ENCODE results near the gene SLK. TPM values are rescaled to one million over a fixed set of nuclear protein-coding genes. Genes with fewer than 3 reads are reported as not detected.

SLK gene
- total and polyA plus RNA-seq, 2 of the 13 experiments (the other 11 are each of a cell fraction or from before 2014, with no cell fraction given) = 3.4 to 22.8 TPM

GRCh38 chr10:103918053-103918846, 48.7 kb upstream of the SLK start, which contains the start of gene STN1 (continued):
- no peak for TF ChIP-seq ZNF691 (CRISPR knock-in tag; IDR thresholded peaks at IDR 0.05; ENCODE audit: borderline replicate concordance, low read depth)
- TF ChIP-seq IRF9 (CRISPR knock-in tag; IDR thresholded peaks at IDR 0.05; ENCODE audit: borderline replicate concordance) = no peak
- no peak for TF ChIP-seq SMAD1 (CRISPR knock-in tag; IDR thresholded peaks at IDR 0.05; ENCODE audit: borderline replicate concordance, low read depth)
- TF ChIP-seq TAF15 (IDR thresholded peaks at IDR 0.05; ENCODE audit: low read depth, low read length, poor library complexity, severe bottlenecking) = no peak
- peak; percentile 72 for TF ChIP-seq KDM6A (CRISPR knock-in tag; IDR thresholded peaks at IDR 0.05; ENCODE audit: low read depth)
- peak; percentile 21; the same call in 1 of the 2 replicates for TF ChIP-seq ZNF7 (CRISPR knock-in tag; IDR thresholded peaks at IDR 0.05)
- TF ChIP-seq ZNF232 (CRISPR knock-in tag; IDR thresholded peaks at IDR 0.05; ENCODE audit: borderline replicate concordance) = no peak
- peak; percentile 80 for TF ChIP-seq ARID3A (IDR thresholded peaks at IDR 0.05; ENCODE audit: low read depth, low read length)
- TF ChIP-seq STAG1 (CRISPR knock-in tag; IDR thresholded peaks at IDR 0.05) = no peak
- TF ChIP-seq MTA3 (CRISPR knock-in tag; IDR thresholded peaks at IDR 0.05) = no peak
- TF ChIP-seq HHEX (CRISPR knock-in tag; IDR thresholded peaks at IDR 0.05) = no peak
- TF ChIP-seq IRX3 (CRISPR knock-in tag; IDR thresholded peaks at IDR 0.05; ENCODE audit: borderline replicate concordance, low read depth) = peak; percentile 45; the same call in 1 of the 2 replicates
- no peak for TF ChIP-seq NBN (conservative IDR thresholded peaks at IDR 0.05)
- TF ChIP-seq ZNF652 (CRISPR knock-in tag; IDR thresholded peaks at IDR 0.05; ENCODE audit: borderline replicate concordance, low read depth) = no peak
- TF ChIP-seq RXRB (CRISPR knock-in tag; IDR thresholded peaks at IDR 0.05; ENCODE audit: borderline replicate concordance) = peak; percentile 73
- no peak; the same call in 1 of the 2 replicates for TF ChIP-seq ZBTB33 (CRISPR knock-in tag; IDR thresholded peaks at IDR 0.05)
- no peak for TF ChIP-seq FOXM1 (CRISPR knock-in tag; IDR thresholded peaks at IDR 0.05)
- TF ChIP-seq ATF7-NPFF (CRISPR knock-in tag; IDR thresholded peaks at IDR 0.05; ENCODE audit: low read depth) = 0 out of 2 replicates have a peak, but pooled peaks have one; percentile 41
- no peak; the same call in 1 of the 2 replicates for TF ChIP-seq AKNA (CRISPR knock-in tag; IDR thresholded peaks at IDR 0.05; ENCODE audit: borderline replicate concordance)

Measured in HepG2 (cell line).